GM10248 (cell line): ENCODE data around the gene CSK.

Experiments used
- CTCF ChIA-PET: fragments of 300-600 bp; sonication (Branson Sonifier 250); formaldehyde crosslinking; extraction: SDS; loops from one replicate; lab custom pipeline; 2021; ENCODE audit warnings: antibody characterized with exemption; lab: Yijun Ruan, JAX
- POLR2A ChIA-PET: fragments of 350-650 bp; sonication (Branson Sonifier 250); formaldehyde crosslinking; extraction: SDS; loops from one replicate; lab custom pipeline; 2020; ENCODE audit warnings: antibody characterized with exemption; lab: Yijun Ruan, JAX
- DNase-seq: peaks from one replicate; pipeline ENCODE4 v3.0.0; 2012; ENCODE audit errors: extremely low spot score
- CTCF ChIP-seq: IDR thresholded peaks from 2 replicates; pipeline ENCODE4 v1.5.1; 2012; ENCODE audit warnings: mild to moderate bottlenecking, low read depth; ENCODE audit errors: extremely low read depth, missing control alignments, control extremely low read depth

The CSK gene

GRCh38 chr15:74790080-74790916 is 8.4 kb downstream of the CSK start:
- DNase-seq: no peak
- ChIA-PET POLR2A (no interaction called here), CTCF (interaction anchor here (0.9 to 35.2 kb wide), 5 partner anchors 9 to 111 kb away, joined by 3 to 1226 read pairs (median 3); partner anchors contain the start of gene CSK)
- no peak for TF ChIP-seq CTCF

GRCh38 chr15:74791007-74791406 is 9.1 kb downstream of the CSK start:
- DNase-seq: no peak
- ChIA-PET POLR2A (no interaction called here), CTCF (interaction anchor here (3.3 to 35.2 kb wide), 4 partner anchors 8 to 157 kb away, joined by 15 to 1226 read pairs (median 104); partner anchors contain the start of gene CSK)

GRCh38 chr15:74791667-74792066 is 9.8 kb downstream of the CSK start:
- ChIA-PET CTCF (interaction anchor here (1.2 to 35.2 kb wide), 7 partner anchors 8 to 220 kb away, joined by 3 to 1226 read pairs (median 15); partner anchors contain the start of genes CSK and ULK3), POLR2A (interaction anchor here (0.6 kb wide), 1 partner anchor 24 kb away, joined by 3 read pairs; no protein-coding TSS in a partner anchor)
- no peak for DNase-seq
- no peak for TF ChIP-seq CTCF

More at GRCh38 chr15:74791007-74791406, 9.1 kb downstream of the CSK start:
- TF ChIP-seq CTCF: no peak

- ChIA-PET POLR2A (interaction anchor here (1.2 kb wide), 1 partner anchor 77 kb away, joined by 7 read pairs; no protein-coding TSS in a partner anchor), CTCF (interaction anchor here (1.1 to 35.2 kb wide), 15 partner anchors 7 to 246 kb away, joined by 3 to 1226 read pairs (median 9); partner anchors contain the start of genes CPLX3, CSK and ULK3)
- no peak for TF ChIP-seq CTCF
- DNase-seq: no peak
Observed at GRCh38 chr15:74792227-74793016, 10.5 kb downstream of the CSK start.

- ChIA-PET POLR2A (interaction anchor here (0.8 to 1.2 kb wide), 2 partner anchors 18 to 76 kb away, joined by 3 to 7 read pairs; no protein-coding TSS in a partner anchor), CTCF (interaction anchor here (1.0 to 35.2 kb wide), 19 partner anchors 6 to 409 kb away, joined by 3 to 1226 read pairs (median 7); partner anchors contain the start of genes CPLX3, CSK and ULK3)
- DNase-seq: no peak
- TF ChIP-seq CTCF: peak; percentile 63
Observed at GRCh38 chr15:74793135-74794028, 11.5 kb downstream of the CSK start.
